Spleen (tissue), 7 donors: ENCODE results near the gene USP33.

ENCODE experiments used
- POLR2A ChIP-seq, 3 donors: fragments of 450-650 bp; IDR thresholded peaks; one replicate each; pipeline ENCODE4 v1.5.1; 2017; ENCODE audit warnings: antibody characterized with exemption in 3 of 3, mild to moderate bottlenecking in 1 of 3
- POLR2AphosphoS5 ChIP-seq, 3 donors: sonication (generic); formaldehyde crosslinking; IDR thresholded peaks; one replicate each; pipeline ENCODE4 v1.5.1; 2017; ENCODE audit warnings: antibody characterized with exemption in 3 of 3
- TF ChIP-seq, protein P1 (sequence below), 11 experiments: fragments of 200-600 bp in 7 of 11; fragments of 450-650 bp in 4 of 11; sonication (generic) in 4 of 11; IDR thresholded peaks in 8 of 11; conservative IDR thresholded peaks in 3 of 11; 1 replicate in 7 of 11; 2 replicates in 4 of 11; pipeline versions ENCODE4 v1.4.0 to v1.8.0; 2016 to 2021; ENCODE audit warnings: antibody characterized with exemption in 11 of 11, inconsistent platforms in 4 of 11, mild to moderate bottlenecking in 1 of 11
- donor health status: DM: no; HTN: no; CAD: no; lungs with moderate emphysema.
- donor health status: DM: no; HTN: no; CAD: no.
- donor health status: DM: no; HTN: no; CAD: no.

- TF ChIP-seq, protein P1, sequence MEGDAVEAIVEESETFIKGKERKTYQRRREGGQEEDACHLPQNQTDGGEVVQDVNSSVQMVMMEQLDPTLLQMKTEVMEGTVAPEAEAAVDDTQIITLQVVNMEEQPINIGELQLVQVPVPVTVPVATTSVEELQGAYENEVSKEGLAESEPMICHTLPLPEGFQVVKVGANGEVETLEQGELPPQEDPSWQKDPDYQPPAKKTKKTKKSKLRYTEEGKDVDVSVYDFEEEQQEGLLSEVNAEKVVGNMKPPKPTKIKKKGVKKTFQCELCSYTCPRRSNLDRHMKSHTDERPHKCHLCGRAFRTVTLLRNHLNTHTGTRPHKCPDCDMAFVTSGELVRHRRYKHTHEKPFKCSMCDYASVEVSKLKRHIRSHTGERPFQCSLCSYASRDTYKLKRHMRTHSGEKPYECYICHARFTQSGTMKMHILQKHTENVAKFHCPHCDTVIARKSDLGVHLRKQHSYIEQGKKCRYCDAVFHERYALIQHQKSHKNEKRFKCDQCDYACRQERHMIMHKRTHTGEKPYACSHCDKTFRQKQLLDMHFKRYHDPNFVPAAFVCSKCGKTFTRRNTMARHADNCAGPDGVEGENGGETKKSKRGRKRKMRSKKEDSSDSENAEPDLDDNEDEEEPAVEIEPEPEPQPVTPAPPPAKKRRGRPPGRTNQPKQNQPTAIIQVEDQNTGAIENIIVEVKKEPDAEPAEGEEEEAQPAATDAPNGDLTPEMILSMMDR (IDR thresholded peaks at IDR 0.05 in 8 of 11, conservative IDR thresholded peaks at IDR 0.05 in 3 of 11), result no peak
- TF ChIP-seq POLR2AphosphoS5 (IDR thresholded peaks at IDR 0.05) (no peak), POLR2A (IDR thresholded peaks at IDR 0.05) (no peak)
Measured at GRCh38 chr1:77803371-77803770, 43.7 kb upstream of the USP33 start.
